Body of pancreas (tissue), 4 donors: ENCODE results near the gene DLX1.

Experiments
- CTCF ChIP-seq, 7 experiments: fragments of 450-650 bp in 4 of 7; fragments of 200-600 bp in 3 of 7; sonication (generic) in 3 of 7; IDR thresholded peaks; one replicate each; pipeline ENCODE4 v1.5.1; 2016 to 2019; ENCODE audit warnings: antibody characterized with exemption in 7 of 7
- POLR2A ChIP-seq, 3 donors: fragments of 450-650 bp; IDR thresholded peaks; one replicate each; pipeline ENCODE4 v1.6.1; 2016; ENCODE audit warnings: antibody characterized with exemption in 3 of 3, mild to moderate bottlenecking in 2 of 3

- no peak for TF ChIP-seq POLR2A (IDR thresholded peaks at IDR 0.05)
- TF ChIP-seq CTCF (IDR thresholded peaks at IDR 0.05) = no peak
These were observed 31.8 kb upstream of the DLX1 start for GRCh38 chr2:172053486-172053885.
